ENCODE results near the gene HPS3. TPM values are rescaled to one million over a fixed set of nuclear protein-coding genes. Genes with fewer than 3 reads are reported as not detected.

Gene HPS3
- total RNA-seq, 1 experiment from 2014 or later, result 42.0 TPM

Other genes with a start within 250 kb of the HPS3 start
- gene GYG1, start 138.1 kb upstream of the HPS3 start, total RNA-seq (2014; rRNA removed; shearing (Covaris generic)), result 27.8 and 39.0 TPM in 2 replicates
- gene HLTF, start 43.1 kb upstream of the HPS3 start, total RNA-seq (2014; rRNA removed; shearing (Covaris generic)), result 78.6 and 94.5 TPM in 2 replicates
- not detected in 2 replicates for gene CP, start 92.2 kb downstream of the HPS3 start, total RNA-seq (2014; rRNA removed; shearing (Covaris generic))
- 0.45 and 2.1 TPM in 2 replicates for gene TM4SF18, start 204.0 kb downstream of the HPS3 start, total RNA-seq (2014; rRNA removed; shearing (Covaris generic))
- gene TM4SF1, start 248.0 kb downstream of the HPS3 start, total RNA-seq (2014; rRNA removed; shearing (Covaris generic)), result 154 and 177 TPM in 2 replicates